IMR-90 (cell line): ENCODE data around the gene ZNF581.

Experiments
- BHLHE40 ChIP-seq: fragments of 150-350 bp; IDR thresholded peaks from 2 replicates; pipeline ENCODE4 v1.6.1; 2016; ENCODE audit warnings: mild to moderate bottlenecking, low read depth, low read length
- POLR2A ChIP-seq: IDR thresholded peaks from 2 replicates; pipeline ENCODE4 v1.6.1; 2012; ENCODE audit warnings: mild to moderate bottlenecking, low read depth, low read length
- TF ChIP-seq, protein P1 (sequence below): conservative IDR thresholded peaks from 2 replicates; pipeline ENCODE4 v1.5.1; 2012; ENCODE audit warnings: mild to moderate bottlenecking, low read depth, low read length, improper control_type of control experiment
- TF ChIP-seq, protein P2 (sequence below): fragments of 150-350 bp; IDR thresholded peaks from 2 replicates; pipeline ENCODE4 v1.6.1; 2017; ENCODE audit warnings: mild to moderate bottlenecking, antibody characterized with exemption, low read length, low read depth

DNA sequence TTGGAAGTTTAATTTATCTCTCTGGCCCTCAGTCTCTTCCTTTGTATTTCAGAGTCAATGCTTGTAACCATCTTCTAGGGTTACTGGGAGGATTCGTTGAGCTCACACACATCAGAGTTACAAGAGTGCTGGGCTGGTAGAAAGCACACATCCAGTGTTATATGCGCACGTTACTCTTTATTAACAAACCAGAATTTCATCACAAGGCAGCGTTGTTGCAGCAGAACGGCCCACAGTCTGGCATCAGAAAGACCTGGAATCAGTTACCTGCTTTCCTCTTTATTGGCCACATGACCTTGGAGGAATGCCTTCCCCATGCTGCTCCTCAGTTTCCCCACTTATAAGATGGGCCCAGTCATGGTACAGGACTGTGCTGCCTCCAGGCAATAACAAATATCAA lies 34.1 kb upstream of the ZNF581 start:
- TF ChIP-seq BHLHE40 (no peak), POLR2A (no peak)
- TF ChIP-seq, protein P1, sequence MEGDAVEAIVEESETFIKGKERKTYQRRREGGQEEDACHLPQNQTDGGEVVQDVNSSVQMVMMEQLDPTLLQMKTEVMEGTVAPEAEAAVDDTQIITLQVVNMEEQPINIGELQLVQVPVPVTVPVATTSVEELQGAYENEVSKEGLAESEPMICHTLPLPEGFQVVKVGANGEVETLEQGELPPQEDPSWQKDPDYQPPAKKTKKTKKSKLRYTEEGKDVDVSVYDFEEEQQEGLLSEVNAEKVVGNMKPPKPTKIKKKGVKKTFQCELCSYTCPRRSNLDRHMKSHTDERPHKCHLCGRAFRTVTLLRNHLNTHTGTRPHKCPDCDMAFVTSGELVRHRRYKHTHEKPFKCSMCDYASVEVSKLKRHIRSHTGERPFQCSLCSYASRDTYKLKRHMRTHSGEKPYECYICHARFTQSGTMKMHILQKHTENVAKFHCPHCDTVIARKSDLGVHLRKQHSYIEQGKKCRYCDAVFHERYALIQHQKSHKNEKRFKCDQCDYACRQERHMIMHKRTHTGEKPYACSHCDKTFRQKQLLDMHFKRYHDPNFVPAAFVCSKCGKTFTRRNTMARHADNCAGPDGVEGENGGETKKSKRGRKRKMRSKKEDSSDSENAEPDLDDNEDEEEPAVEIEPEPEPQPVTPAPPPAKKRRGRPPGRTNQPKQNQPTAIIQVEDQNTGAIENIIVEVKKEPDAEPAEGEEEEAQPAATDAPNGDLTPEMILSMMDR, result no peak
- TF ChIP-seq, protein P2, sequence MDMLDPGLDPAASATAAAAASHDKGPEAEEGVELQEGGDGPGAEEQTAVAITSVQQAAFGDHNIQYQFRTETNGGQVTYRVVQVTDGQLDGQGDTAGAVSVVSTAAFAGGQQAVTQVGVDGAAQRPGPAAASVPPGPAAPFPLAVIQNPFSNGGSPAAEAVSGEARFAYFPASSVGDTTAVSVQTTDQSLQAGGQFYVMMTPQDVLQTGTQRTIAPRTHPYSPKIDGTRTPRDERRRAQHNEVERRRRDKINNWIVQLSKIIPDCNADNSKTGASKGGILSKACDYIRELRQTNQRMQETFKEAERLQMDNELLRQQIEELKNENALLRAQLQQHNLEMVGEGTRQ, result no peak
